IMR-90 (cell line): Measurements from ENCODE around the gene GRIPAP1. TPM values are rescaled to one million over a fixed set of nuclear protein-coding genes. Genes with fewer than 3 reads are reported as not detected.

Experiments used
- ATAC-seq: fragments of 200-7000 bp; cut with Tn5 transposase; 2 replicates; pipeline ENCODE4 v1.9.1; 2020; ENCODE audit warnings: low read depth, mild to moderate bottlenecking, moderate library complexity
- BruUV-seq: library from RNA; stranded (reverse); fragments of 400-500 nt; replicated peaks from 2 replicates; lab custom pipeline; 2021; lab: Mats Ljungman, UMichigan
- CTCF ChIA-PET: fragments of 300-600 bp; formaldehyde crosslinking; extraction: SDS; loops from one replicate; lab custom pipeline; 2021; ENCODE audit warnings: antibody characterized with exemption; lab: Yijun Ruan, JAX
- POLR2A ChIA-PET: fragments of 300-600 bp; sonication (Branson Sonifier 250); formaldehyde crosslinking; loops from one replicate; lab custom pipeline; 2022; ENCODE audit warnings: antibody characterized with exemption; ENCODE audit not compliant: unreplicated experiment; lab: Charles Lee
- DNase-seq: peaks from one replicate; pipeline ENCODE4 v3.0.0; 2013
- H2AFZ ChIP-seq: replicated peaks from 2 replicates; pipeline ENCODE3; 2013; ENCODE audit warnings: low read length, mild to moderate bottlenecking; ENCODE audit not compliant: poor library complexity
- H2AK5ac ChIP-seq: 2 replicates; pipeline ENCODE4 v1.6.1; 2013; ENCODE audit warnings: low read depth, low read length, inconsistent platforms
- H2AK9ac ChIP-seq: replicated peaks from 2 replicates; pipeline ENCODE3; 2013; ENCODE audit warnings: mild to moderate bottlenecking, low read depth, low read length, moderate library complexity; ENCODE audit not compliant: poor library complexity
- H2BK120ac ChIP-seq: 2 replicates; pipeline ENCODE4 v1.6.1; 2013; ENCODE audit warnings: low read depth, low read length, inconsistent platforms
- H2BK15ac ChIP-seq: 3 replicates; pipeline ENCODE4 v1.6.1; 2013; ENCODE audit warnings: low read depth, low read length, inconsistent platforms
- H2BK20ac ChIP-seq: 2 replicates; pipeline ENCODE4 v1.6.1; 2013; ENCODE audit warnings: low read depth, mild to moderate bottlenecking, inconsistent platforms, low read length, moderate library complexity
- H2BK5ac ChIP-seq: 2 replicates; pipeline ENCODE4 v1.6.1; 2013; ENCODE audit warnings: mild to moderate bottlenecking, low read depth, low read length, inconsistent platforms; ENCODE audit not compliant: poor library complexity, severe bottlenecking
- H3K14ac ChIP-seq: replicated peaks from 2 replicates; pipeline ENCODE4 v1.6.1; 2013; ENCODE audit warnings: low read depth, low read length, inconsistent platforms
- H3K18ac ChIP-seq: 2 replicates; pipeline ENCODE4 v1.6.1; 2013; ENCODE audit warnings: low read depth, low read length, control low read depth
- H3K23ac ChIP-seq: 2 replicates; pipeline ENCODE4 v1.6.1; 2013; ENCODE audit warnings: low read depth, low read length, inconsistent platforms
- H3K27ac ChIP-seq: 2 replicates; pipeline ENCODE4 v1.5.1; 2013; ENCODE audit warnings: mild to moderate bottlenecking, control low read depth, low read length; ENCODE audit not compliant: insufficient read depth
- H3K27me3 ChIP-seq: 2 replicates; pipeline ENCODE4 v1.6.1; 2013; ENCODE audit warnings: low read length; ENCODE audit not compliant: control insufficient read depth, insufficient read depth
- H3K36me3 ChIP-seq: 2 replicates; pipeline ENCODE4 v1.6.1; 2013; ENCODE audit warnings: low read length, mixed read lengths; ENCODE audit not compliant: control insufficient read depth, insufficient read depth
- H3K4ac ChIP-seq: 2 replicates; pipeline ENCODE4 v1.6.1; 2013; ENCODE audit warnings: low read depth, low read length, inconsistent platforms
- H3K4me1 ChIP-seq: 2 replicates; pipeline ENCODE4 v1.6.1; 2013; ENCODE audit warnings: low read length, mixed read lengths; ENCODE audit not compliant: control insufficient read depth, insufficient read depth
- H3K4me2 ChIP-seq: 2 replicates; pipeline ENCODE4 v1.6.1; 2013; ENCODE audit warnings: low read depth, mild to moderate bottlenecking, control low read depth, low read length, moderate library complexity
- H3K4me3 ChIP-seq: 2 replicates; pipeline ENCODE4 v1.5.1; 2013; ENCODE audit warnings: low read depth, mild to moderate bottlenecking, control low read depth, low read length, moderate library complexity; ENCODE audit not compliant: insufficient read depth
- H3K56ac ChIP-seq: 2 replicates; pipeline ENCODE4 v1.6.1; 2013; ENCODE audit warnings: low read length, inconsistent platforms; ENCODE audit not compliant: insufficient read depth; ENCODE audit errors: extremely low read depth
- H3K79me1 ChIP-seq, 2 experiments: 2 replicates each; pipeline ENCODE4 v1.6.1; 2013; ENCODE audit warnings: low read length in 2 of 2, inconsistent platforms in 1 of 2, low read depth in 1 of 2
- H3K9ac ChIP-seq: 2 replicates; pipeline ENCODE4 v1.6.1; 2013; ENCODE audit warnings: low read depth, low read length, control low read depth
- H3K9me1 ChIP-seq: 2 replicates; pipeline ENCODE4 v1.6.1; 2013; ENCODE audit warnings: low read length, inconsistent platforms; ENCODE audit not compliant: insufficient read depth
- H3K9me3 ChIP-seq: 2 replicates; pipeline ENCODE4 v1.6.1; 2013; ENCODE audit warnings: low read length; ENCODE audit not compliant: control insufficient read depth, insufficient read depth
- H4K20me1 ChIP-seq: 2 replicates; pipeline ENCODE4 v1.6.1; 2013; ENCODE audit warnings: low read length, inconsistent platforms; ENCODE audit not compliant: insufficient read depth
- H4K5ac ChIP-seq: 2 replicates; pipeline ENCODE4 v1.6.1; 2013; ENCODE audit warnings: mild to moderate bottlenecking, low read depth, low read length, control low read depth
- H4K8ac ChIP-seq, 2 experiments: 2 replicates each; pipeline ENCODE4 v1.6.1; 2013; ENCODE audit warnings: low read depth in 2 of 2, low read length in 2 of 2, control low read depth in 1 of 2, inconsistent platforms in 1 of 2
- H4K91ac ChIP-seq: 2 replicates; pipeline ENCODE4 v1.6.1; 2013; ENCODE audit warnings: low read depth, low read length, inconsistent platforms; ENCODE audit not compliant: insufficient read depth
- CEBPB ChIP-seq: IDR thresholded peaks from 2 replicates; pipeline ENCODE4 v1.6.1; 2012; ENCODE audit warnings: low read depth, low read length, improper control_type of control experiment
- FOS ChIP-seq: fragments of 150-350 bp; IDR thresholded peaks from 2 replicates; pipeline ENCODE4 v1.6.1; 2016; ENCODE audit warnings: low read depth, low read length
- MAZ ChIP-seq: IDR thresholded peaks from 2 replicates; pipeline ENCODE4 v1.6.1; 2012; ENCODE audit warnings: low read depth, mild to moderate bottlenecking, low read length, improper control_type of control experiment, moderate library complexity, borderline replicate concordance
- WGBS, 2 experiments: methylation state at CpG; one replicate each; pipeline versions ENCODE4 v1.1.5 to v1.1.7; 2013; ENCODE audit warnings: missing lambda C conversion rate in 2 of 2; ENCODE audit not compliant: insufficient read length in 1 of 2; ENCODE audit errors: extremely low coverage in 2 of 2; 5-methylcytosine and 5-hydroxymethylcytosine counted together
- dilution Hi-C: fragments of 300-500 bp; cut with HindIII; formaldehyde crosslinking; loops from one replicate; pipeline ENCODE4 v1.14.3; 2018; ENCODE audit warnings: low sequenced_read_pairs; ENCODE audit not compliant: unreplicated experiment
- in situ Hi-C: fragments of 300-500 bp; cut with MboI; formaldehyde crosslinking; loops from 3 replicates; pipeline ENCODE4 v1.14.3; 2019; ENCODE audit warnings: low sequenced_read_pairs, inconsistent platforms, mixed read lengths
- intact Hi-C: fragments of 100-400 bp; cut with micrococcal nuclease; formaldehyde crosslinking; loops from 2 replicates; pipeline ENCODE4 v1.10.0; 2022
- polyA plus RNA-seq, 3 experiments: library from polyadenylated mRNA; depleted of rRNA; stranded (reverse); fragments of >200 nt; gene quantifications; 2 replicates each; pipeline ENCODE4 v1.2.3, GENCODE V29; 2012; ENCODE audit warnings: low replicate concordance in 1 of 3
- total RNA-seq: library from RNA; depleted of rRNA; stranded (reverse); fragments of >200 nt; gene quantifications from 2 replicates; pipeline ENCODE4 v1.2.3, GENCODE V29; 2012
- TF ChIP-seq, protein P1 (sequence below): fragments of 150-350 bp; IDR thresholded peaks from 2 replicates; pipeline ENCODE4 v1.6.1; 2016; ENCODE audit warnings: low read depth, mild to moderate bottlenecking, low read length, moderate library complexity, borderline replicate concordance

GRIPAP1 gene
- total and polyA plus RNA-seq, 2 of the 4 experiments (the other 2 are of a cell fraction), result 17.9 to 25.0 TPM

DNA sequence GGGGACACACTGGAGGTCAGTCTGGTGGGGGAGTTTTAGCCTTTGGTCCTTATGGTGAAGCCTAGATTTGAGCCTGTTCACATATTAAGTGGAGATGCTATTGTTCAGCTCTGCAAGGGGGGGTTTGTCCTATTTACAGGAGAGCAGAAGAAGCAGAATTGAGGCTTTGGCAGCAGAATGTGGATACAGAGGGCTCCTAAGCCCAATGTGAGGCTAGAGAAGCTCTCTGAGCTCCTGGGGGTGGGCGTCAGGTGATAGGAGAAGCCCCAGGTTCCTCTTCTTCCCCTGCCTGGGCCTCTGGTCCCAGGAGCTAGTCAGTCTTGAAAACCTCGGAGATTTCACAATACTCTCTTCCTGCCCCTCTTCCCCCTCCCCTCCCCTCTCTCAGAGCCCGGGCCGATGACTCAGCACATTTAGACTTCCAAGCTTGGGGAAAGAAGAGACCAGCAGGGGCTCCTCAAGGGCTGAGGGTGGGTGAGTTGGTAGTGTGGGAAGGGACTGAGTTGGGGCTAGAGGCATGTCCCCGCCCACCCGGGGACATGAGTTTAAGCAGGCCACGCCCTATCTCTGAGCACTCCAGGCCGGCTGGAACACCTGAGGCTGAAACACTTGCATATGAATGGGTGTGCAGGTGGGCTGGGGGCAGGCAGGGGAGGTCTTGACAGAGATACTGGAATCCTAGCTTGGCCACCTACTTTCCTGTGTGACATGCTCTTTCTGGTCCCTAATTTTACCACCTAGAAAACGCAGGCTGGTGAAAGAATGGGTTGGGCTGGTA is 37.7 kb upstream of the GRIPAP1 start (continued):
- TF ChIP-seq, protein P1, sequence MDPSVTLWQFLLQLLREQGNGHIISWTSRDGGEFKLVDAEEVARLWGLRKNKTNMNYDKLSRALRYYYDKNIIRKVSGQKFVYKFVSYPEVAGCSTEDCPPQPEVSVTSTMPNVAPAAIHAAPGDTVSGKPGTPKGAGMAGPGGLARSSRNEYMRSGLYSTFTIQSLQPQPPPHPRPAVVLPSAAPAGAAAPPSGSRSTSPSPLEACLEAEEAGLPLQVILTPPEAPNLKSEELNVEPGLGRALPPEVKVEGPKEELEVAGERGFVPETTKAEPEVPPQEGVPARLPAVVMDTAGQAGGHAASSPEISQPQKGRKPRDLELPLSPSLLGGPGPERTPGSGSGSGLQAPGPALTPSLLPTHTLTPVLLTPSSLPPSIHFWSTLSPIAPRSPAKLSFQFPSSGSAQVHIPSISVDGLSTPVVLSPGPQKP, result no peak

DNA sequence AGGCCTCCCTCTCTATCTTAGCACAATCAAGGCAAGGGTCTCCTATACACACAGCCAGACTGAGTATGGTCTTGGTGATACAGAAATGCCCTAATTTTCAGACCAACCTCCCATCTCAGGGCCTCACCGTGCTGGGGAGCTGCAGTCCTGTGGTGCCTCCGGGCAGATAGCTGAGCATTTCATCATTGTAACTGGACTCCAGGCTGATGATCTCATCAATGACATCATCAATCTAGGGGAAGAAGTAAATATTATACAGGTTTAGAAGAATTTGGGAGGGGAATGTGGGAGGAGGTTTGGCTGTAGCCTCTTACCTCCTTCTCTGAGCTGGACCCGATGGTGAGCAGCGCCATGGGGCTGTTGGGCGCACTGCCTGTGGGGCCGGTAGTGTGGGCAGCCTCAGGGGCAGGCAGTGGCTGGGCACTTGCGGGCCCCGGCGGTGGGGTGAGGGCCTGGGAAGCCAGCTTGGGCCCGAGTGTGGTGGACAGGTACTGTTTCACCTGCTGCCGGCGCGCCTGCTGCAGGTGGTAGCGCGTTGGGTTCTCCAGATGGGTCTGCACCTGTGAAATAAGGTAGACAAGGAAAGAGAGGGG is 35.9 kb upstream of the GRIPAP1 start:
- ChIA-PET CTCF (no interaction called here), POLR2A (no interaction called here)
- peak overlapping the region; percentile 70; the same call in 1 of the 2 replicates for H3K18ac ChIP-seq
- WGBS, 2 experiments, result 73% methylated on average over 3 of the region's 15 CpGs; no CpG with 5 or more reads in 1 of the 2 experiments
- H4K8ac ChIP-seq, result peak overlapping the region in 1 of 2 experiments; percentile 41; a peak in 1 of 4 replicates
- DNase-seq (peak; percentile 81), ATAC-seq (no peak)
- no peaks in the 10 kb centered on the region for H3K9me3 ChIP-seq
- in situ Hi-C loops (no loop called here), dilution Hi-C loops (no loop called here), intact Hi-C loops (no loop called here)
- peak overlapping the region; percentile 67; the same call in 1 of the 2 replicates for H4K5ac ChIP-seq
- H2BK120ac ChIP-seq, result no peak overlapping the region
- TF ChIP-seq MAZ (no peak), FOS (0 out of 2 replicates have a peak, but pooled peaks have one; percentile 7), CEBPB (peak; percentile 64)
- H3K27me3 ChIP-seq, result no peaks in the 10 kb centered on the region
- no peak overlapping the region for H2AK9ac ChIP-seq
- BruUV-seq, result no TSS peak
- H4K91ac ChIP-seq, result no peak overlapping the region; the same call in 1 of the 2 replicates
- H3K4me2 ChIP-seq, result peak overlapping the region; percentile 19; the same call in 1 of the 2 replicates
- H2BK20ac ChIP-seq, result no peak overlapping the region
- peak overlapping the region; percentile 99 for H3K27ac ChIP-seq
- H2BK15ac ChIP-seq, result no peak overlapping the region; the same call in 2 of the 3 replicates
- no peak overlapping the region for H3K4me3 ChIP-seq
- H3K23ac ChIP-seq, result no peak overlapping the region
- H2AK5ac ChIP-seq, result peak overlapping the region; percentile 34
- no peak overlapping the region for H3K9ac ChIP-seq
- H3K56ac ChIP-seq, result no peak overlapping the region
- H3K36me3 ChIP-seq, result peaks cover 50% of the 10 kb centered on the region
- peaks cover 4% of the 10 kb centered on the region; the same call in 1 of the 2 replicates for H4K20me1 ChIP-seq
- no peaks in the 10 kb centered on the region for H3K9me1 ChIP-seq
- H3K4ac ChIP-seq, result peak overlapping the region; percentile 99
- H2BK5ac ChIP-seq, result peak overlapping the region; percentile 74
- H3K4me1 ChIP-seq, result peaks cover 17% of the 10 kb centered on the region
- H2AFZ ChIP-seq, result no peak overlapping the region
- H3K79me1 ChIP-seq, result peaks cover 5 to 44% of the 10 kb centered on the region in 2 experiments
- no peak overlapping the region for H3K14ac ChIP-seq
